ENCODE data around the gene NR3C2.

DNA sequence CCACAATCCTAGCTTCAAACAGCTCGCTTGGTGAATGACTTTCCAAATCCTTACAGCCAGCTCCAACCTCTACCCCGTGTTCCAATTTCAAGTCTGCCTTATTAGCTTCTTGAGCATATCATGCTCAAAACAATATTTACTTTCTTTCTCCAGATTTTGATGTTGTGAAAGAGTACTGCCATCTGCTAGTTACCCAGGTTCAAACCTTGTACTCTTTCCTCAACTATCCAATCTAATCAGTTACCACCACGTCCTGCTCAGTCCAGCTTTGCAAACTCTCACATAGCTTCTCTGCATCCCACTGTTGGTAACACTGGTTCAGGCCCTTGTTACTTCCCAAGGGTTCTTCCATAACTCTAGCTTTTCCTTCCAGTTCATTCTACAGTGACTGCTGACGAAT, 179.1 kb downstream of the NR3C2 start:
- TF ChIP-seq, protein P1, sequence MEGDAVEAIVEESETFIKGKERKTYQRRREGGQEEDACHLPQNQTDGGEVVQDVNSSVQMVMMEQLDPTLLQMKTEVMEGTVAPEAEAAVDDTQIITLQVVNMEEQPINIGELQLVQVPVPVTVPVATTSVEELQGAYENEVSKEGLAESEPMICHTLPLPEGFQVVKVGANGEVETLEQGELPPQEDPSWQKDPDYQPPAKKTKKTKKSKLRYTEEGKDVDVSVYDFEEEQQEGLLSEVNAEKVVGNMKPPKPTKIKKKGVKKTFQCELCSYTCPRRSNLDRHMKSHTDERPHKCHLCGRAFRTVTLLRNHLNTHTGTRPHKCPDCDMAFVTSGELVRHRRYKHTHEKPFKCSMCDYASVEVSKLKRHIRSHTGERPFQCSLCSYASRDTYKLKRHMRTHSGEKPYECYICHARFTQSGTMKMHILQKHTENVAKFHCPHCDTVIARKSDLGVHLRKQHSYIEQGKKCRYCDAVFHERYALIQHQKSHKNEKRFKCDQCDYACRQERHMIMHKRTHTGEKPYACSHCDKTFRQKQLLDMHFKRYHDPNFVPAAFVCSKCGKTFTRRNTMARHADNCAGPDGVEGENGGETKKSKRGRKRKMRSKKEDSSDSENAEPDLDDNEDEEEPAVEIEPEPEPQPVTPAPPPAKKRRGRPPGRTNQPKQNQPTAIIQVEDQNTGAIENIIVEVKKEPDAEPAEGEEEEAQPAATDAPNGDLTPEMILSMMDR (IDR thresholded peaks at IDR 0.05): no peak
- TF ChIP-seq POLR2A (IDR thresholded peaks at IDR 0.05): no peak

All from prostate gland (tissue), 2 donors.